Heart left ventricle (tissue), 13 donors: ENCODE results near the gene INHBA.

Experiments used
- POLR2A ChIP-seq, 2 donors: fragments of 450-650 bp; IDR thresholded peaks; one replicate each; pipeline ENCODE4 v1.6.1; 2017; ENCODE audit warnings: antibody characterized with exemption in 2 of 2, mild to moderate bottlenecking in 2 of 2, moderate library complexity in 2 of 2
- TF ChIP-seq, protein P1 (sequence below), 12 donors: fragments of 200-600 bp; sonication (generic) in 4 of 12; IDR thresholded peaks; one replicate each; pipeline versions ENCODE4 v1.5.0 to v1.8.0; 2018 to 2022; ENCODE audit warnings: antibody characterized with exemption in 12 of 12, mild to moderate bottlenecking in 5 of 12
- donor health status: ischemic (EF 13 %, LVEDD 7.1; RV severe dilation, severe dysfunction).
- donor health status: DM: no; HTN: yes; CAD: no.
- donor health status: DM: no; HTN: no; CAD: no.
- donor health status: ischemic (EF 25% LVEDD 6.9; RV normal size, moderate dysfunction).
- donor health status: ischemic (EF 25% LVEDD 5.7; RV mildly dilated, moderate dysfunction).
- donor health status: ischemic (EF 35%, LVEDD 5.7; RV mildly dilated, moderate dysfunction).
- donor health status: nonischemic (EF 11% LVEDD 7.7; RV severe dilation, severe dysfunction).
- donor health status: DM: yes; HTN: yes; CAD: no.
- donor health status: PGD.
- donor health status: ischemic (EF 29% LVEDD 5.4; RV normal size, mild dysfunction).
- donor health status: nonischemic (EF 23%, LVEDD 6.1; RV moderate dilation, normal function).

DNA sequence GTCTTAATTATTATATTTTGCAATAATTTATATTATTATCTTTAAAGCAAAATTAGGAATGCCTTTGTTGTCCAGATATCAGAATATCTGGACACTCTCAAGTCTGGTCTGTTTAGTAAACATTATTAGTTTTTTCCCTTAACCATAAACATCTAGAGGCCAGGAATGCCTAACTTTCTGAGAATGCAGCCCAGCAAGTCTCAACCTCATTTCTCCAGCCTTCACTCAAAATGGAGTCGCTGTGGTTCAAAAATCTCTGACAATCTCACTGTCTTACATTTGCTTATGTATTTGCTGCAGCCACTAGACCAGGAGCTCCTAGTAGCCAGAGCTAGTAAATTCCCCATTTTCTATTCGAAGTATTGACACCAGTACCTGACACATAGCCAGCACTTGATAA lies 49.7 kb upstream of the INHBA start:
- no peak for TF ChIP-seq POLR2A (IDR thresholded peaks at IDR 0.05)
- TF ChIP-seq, protein P1, sequence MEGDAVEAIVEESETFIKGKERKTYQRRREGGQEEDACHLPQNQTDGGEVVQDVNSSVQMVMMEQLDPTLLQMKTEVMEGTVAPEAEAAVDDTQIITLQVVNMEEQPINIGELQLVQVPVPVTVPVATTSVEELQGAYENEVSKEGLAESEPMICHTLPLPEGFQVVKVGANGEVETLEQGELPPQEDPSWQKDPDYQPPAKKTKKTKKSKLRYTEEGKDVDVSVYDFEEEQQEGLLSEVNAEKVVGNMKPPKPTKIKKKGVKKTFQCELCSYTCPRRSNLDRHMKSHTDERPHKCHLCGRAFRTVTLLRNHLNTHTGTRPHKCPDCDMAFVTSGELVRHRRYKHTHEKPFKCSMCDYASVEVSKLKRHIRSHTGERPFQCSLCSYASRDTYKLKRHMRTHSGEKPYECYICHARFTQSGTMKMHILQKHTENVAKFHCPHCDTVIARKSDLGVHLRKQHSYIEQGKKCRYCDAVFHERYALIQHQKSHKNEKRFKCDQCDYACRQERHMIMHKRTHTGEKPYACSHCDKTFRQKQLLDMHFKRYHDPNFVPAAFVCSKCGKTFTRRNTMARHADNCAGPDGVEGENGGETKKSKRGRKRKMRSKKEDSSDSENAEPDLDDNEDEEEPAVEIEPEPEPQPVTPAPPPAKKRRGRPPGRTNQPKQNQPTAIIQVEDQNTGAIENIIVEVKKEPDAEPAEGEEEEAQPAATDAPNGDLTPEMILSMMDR (IDR thresholded peaks at IDR 0.05): no peak
